HG03097 (cell line): ENCODE data around the gene DDX59.
A peak's percentile ranks its signal among the peaks of the same experiment; 100 is the strongest.
"Not testable (repeated sequence)": the region's sequence is repeated elsewhere in the genome, so short reads cannot be mapped to it uniquely, and the experiment has no call there.

Experiments
- ATAC-seq: cut with Tn5 transposase; IDR thresholded peaks from one replicate; pipeline ENCODE4 v1.9.1; 2021; ENCODE audit not compliant: unreplicated experiment, low FRiP score

The DDX59 gene

DNA sequence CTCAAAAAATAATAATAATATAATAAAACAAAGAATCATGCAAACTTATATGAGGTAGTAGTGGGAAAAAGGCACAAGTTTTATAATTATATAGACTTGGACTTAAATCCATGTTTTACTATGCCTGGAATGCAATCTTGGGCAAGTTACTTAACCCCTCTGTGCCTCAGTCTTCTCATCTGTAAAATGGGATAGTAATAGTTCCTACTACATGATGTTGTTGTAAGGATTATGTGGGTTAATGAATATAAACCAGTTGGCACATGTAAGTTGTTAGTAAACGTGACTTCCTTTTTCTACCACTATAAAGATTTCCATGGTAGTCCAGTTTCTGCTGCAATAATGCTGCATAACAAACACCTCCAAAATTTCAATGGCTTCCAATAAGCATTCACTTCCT lies 38.3 kb downstream of the DDX59 start:
- no peak for ATAC-seq

DNA sequence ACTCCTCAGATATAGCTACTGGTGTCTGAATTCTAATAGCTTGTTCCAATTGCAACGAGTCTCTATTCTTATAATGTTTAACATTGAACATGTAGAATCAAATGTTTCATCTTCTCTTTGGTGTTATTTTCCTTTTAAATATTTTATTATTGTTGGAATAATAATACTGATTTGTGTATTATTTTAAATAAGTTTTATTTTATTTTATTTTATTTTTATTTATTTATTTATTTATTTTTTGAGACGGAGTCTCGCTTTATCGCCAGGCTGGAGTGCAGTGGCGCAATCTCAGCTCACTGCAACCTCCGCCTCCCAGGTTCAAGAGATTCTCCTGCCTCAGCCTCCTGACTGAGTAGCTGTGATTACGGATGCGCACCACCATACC lies 39.2 kb downstream of the DDX59 start:
- ATAC-seq, result not testable (repeated sequence)

DNA sequence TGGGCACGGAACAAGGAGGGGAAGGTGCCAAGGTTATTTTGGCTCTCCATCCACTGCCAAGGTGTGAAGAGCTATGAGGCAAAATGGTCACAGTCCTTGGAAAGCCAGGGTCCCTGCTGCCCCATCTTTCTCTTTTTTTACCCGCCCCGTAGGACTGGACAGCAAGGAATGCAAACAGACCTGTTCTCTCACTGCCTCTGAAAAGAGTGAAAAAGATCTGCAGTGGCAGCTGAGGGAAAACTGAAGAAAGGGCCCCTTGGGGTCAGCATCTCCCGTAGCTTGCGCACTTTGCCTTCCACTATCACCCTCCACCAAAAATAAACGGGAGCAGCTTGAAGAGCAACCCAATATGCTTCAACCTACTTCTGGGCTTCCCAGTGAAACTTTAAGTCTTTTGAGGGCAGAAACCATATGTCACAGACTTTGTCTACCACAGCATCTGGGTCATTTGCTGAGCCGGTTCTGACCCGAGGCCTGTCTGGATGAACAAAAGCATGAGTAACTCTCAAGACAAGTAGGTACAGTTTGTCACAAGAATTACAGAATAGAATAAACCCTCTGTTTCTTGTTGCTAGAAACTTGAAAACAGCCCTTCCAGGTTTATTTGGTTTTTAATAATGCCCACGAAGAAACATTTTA lies 39.7 kb downstream of the DDX59 start:
- ATAC-seq, result no peak

DNA sequence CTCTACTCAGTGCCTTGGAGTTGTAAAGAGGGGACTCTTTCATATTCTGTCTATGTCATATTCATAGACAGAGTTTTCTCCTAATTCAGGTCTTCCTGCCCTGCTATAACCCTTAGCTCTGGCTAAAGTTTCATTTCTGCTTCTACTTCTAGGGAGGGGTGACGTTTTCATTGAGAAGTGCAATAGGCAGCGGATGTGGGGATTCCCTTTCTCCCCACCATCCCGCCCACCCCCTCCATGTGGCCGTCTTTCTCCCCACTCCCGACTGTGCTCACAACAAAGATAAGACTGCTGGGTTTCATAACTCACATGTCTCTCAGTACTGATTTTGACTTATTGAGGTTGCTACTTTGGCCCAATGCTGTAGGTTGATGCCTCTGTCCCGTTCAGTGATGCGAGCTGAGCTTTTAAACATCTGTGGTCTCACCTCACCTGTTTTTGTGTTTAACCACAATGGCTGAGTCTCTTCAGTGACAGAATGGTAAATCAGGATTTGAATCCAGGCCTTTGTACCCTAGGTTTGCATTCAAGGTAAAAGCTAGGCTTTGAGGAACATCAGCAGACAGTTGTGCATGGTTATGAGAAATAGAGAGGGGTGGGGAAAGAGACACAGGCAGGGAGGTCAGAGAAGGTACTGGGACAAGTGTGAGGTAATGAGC lies 41.4 kb downstream of the DDX59 start:
- ATAC-seq, result peak; percentile 64

DNA sequence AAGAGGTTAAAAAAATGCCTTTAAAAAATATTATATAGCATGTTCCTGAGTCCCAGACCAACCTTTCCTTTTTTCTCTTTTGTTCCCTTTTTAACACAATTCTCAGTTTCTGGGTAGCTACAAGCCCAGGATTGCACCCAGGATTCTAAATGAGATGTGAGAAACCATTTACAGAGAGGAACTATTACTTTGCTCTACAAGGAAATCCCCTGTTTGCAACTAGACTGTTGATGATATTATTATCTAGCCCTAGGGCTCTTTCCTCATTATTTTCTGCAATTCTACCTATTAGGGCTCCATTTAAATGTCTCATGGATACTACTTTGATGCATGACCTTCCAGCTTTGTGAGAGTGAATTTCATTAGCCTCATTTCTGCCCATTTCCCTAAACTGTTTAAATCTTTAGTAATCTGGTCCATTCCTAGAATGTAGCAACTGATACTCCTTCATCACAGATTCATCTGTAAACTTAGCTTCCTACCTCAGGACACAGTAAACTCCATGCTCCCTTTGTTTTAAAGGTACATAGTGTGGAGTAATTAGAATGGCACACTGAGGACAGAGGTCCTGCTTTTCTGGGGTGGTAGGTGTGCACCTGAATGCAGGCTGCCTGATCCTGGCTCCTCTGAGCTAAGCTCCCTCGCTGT lies 42.0 kb downstream of the DDX59 start:
- no peak for ATAC-seq

DNA sequence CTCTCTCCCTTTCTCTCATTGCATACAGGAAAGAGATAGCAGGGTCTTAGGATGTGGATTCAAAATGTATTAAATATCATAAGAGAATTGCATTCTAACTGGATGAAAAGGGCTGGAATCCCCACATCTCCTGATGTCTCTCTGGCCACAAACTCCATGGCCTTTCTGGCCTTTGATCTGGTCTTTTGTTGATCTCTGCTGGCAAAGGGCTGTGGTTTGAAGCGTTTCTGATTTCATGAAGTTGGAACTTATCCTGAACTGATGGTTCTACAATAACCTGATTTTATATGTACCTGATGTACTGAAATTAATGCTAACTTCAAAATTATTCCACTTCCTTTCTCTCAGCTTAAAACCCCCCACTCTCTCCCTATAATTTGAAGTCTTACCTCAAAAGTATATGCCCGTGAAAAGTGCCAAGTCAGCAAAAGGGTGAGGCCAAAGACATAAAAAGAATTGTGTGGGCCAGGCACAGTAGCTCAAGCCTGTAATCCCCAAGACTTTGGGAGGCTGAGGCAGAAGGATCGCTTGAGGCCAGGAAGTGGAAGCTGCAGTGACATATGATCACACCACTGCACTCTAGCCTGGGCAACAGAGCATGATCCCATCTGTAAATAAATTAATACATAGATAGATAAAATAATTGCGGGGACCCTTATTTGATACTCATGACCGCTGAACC lies 42.7 kb downstream of the DDX59 start:
- ATAC-seq, result no peak

DNA sequence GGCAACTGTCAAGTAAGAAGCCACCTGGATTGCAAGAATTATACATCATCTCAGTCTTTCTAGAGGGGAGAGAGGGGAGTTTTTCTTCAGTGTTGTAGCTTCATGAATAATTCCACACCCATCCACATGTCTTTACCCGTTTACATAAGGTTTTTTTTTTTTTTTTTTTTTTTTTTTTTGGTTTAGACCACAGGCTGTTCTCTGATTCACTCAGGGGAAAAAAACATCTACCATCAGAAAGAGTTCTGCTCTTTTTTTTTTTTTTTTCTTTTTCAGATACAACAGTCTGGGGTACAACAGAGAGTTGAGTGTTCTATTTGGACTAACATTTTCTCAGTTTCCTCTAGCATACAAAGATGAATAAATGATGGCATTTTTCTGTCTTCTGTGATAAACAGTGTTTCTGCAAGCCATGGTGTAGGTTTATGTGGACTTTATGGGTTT lies 44.3 kb downstream of the DDX59 start:
- no peak for ATAC-seq

DNA sequence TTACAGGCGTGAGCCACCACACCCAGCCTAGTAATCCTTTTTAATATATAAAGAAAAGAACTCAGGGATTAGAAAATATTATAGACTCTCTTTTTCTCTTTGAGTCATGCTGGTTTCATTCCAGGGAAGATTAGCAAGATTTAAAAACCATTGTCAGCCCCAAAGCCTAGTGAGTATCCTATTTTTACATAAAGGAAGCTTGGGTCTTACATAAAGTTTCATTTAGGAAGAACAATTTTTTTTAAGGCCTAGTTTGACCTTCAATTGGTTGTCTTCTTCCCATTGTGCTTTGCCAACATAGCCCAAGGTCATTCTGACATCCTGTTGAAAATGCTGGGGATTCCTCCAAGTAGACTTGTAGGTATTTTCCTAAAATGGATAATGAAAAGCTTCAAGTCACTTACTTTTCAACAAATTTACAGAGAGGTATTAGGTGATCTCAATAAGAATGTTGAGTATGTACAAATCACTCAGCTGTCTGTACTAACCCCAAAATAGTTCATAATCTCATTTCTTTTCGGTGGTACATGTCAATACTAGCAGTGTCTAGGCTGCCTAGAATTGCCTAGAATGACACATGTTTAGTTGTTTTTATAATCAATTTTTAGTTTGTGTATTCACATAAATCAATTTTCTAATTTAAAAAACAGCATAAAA lies 44.9 kb downstream of the DDX59 start:
- ATAC-seq, result no peak

DNA sequence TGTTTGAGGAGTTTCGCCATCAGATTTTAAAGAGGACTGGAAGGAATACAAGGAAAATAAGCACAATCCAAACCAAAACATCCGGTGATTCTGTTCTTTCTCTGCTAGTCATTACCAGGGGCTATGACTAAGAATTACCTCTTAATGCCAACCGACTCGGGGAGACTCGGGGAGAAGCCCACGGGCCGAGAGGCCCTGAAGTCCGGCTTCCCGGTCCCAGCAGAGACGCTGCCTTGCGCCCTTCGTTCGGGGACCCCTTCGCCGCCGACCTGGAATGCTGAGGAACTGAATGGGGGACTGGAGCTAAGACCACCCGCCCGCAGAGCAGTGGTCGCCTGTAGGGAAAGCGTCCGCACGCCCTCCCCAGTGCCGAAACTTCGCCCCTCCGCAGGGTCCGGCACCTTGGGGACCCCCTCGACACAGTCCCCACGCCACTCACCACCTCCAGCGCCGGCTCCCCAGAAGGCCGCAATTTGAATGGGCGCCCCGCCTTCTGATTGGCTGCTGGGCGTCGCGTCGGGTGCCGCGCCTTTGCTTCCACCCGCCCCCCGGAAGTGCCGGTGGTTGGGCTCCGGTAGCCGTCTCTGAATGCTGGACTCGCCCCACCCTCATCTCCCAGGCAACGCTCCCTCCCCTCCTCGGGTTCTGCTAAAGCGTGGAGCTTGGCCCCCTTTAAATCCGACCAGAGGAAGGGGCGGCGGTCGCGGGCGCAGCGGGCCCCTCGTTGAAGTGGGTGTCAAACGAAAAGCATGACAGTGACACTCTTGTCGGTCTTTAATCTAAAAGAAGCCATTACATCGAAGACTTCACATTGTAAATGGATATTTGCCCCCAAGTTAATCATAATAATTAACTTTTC lies 49.2 kb downstream of the DDX59 start, which contains the start of gene KIF14:
TSS of gene KIF14 (minus strand) at position 479 of the 859 bp plus-strand sequence. CDS start 2,028 bp downstream, outside the sequence.
- ATAC-seq, result peak; percentile 84

DNA sequence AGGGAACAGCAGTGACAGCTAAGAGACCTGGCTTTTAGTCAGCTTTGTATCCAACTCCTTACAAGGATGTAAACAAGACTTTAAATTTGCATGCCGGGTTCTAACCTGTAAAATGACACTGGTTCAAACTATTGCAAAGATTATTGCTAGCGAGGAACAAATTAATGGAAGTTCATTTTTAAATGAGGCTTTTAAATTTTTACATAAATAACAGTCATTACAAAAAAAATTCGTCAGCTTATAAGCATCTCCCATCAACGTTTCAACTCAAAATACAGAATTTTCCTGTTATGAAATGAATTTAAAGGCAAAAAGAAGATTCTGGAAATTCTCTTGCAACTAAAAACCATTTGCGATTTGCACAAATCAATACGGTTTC lies 49.8 kb downstream of the DDX59 start:
- no peak for ATAC-seq

DNA sequence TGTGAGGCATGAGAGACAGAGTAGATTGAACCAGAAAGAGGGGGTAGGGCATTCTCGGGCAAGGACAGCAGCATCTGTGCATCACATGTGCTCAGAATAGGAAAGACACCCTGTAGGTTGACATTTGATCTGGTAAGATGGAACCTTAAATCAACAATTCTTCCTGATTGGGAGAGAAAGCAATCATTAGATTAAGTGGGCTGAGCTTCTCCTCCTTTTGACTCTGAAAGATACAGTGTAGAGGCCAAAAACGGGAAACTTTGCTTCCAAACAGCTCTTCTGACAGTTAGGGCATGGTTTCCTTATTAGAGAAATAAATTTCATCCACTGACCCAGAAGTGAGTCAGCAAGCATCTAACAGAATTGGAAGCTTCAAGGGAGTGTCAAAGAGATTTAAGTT lies 58.9 kb downstream of the DDX59 start:
- no peak for ATAC-seq

DNA sequence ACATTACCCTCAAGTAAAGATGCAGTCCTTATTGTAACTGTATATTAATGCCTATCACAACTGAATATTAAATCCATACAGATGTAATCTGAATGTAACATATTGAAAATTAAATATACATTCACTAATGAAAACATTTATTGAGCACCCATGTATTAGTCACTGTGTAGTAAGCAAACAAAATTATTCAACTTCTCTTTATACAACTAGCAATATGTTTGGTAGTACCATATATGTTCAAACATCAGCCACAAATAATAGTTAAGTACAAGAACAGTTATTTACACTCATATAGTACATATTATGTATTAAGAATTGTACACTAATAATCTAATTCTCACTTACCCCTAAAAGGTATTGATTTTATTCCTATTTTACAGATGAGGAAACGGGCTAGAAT lies 67.1 kb downstream of the DDX59 start:
- ATAC-seq, result no peak
